ENCODE results near the gene PRSS12.

DNA sequence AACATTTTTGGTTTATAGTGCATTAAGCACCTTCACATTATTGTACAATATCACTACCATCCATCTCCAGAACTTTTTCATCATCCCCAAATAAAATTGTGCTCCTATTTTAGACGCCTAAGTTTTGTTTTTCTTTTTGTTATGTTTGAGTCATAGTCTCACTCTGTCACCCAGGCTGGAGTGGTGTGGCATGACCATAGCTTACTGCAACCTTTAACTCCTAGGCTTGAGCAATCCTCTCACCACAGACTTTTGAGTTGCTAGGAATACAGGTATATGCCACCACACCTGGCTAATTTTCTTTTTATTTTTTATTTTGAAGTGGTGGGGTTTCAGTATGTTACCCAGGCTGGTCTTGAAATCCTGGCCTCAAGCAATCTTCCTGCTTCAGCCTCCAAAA lies 33.9 kb downstream of the PRSS12 start:
- TF ChIP-seq POLR2A (IDR thresholded peaks at IDR 0.05): no peak
- TF ChIP-seq, protein P1, sequence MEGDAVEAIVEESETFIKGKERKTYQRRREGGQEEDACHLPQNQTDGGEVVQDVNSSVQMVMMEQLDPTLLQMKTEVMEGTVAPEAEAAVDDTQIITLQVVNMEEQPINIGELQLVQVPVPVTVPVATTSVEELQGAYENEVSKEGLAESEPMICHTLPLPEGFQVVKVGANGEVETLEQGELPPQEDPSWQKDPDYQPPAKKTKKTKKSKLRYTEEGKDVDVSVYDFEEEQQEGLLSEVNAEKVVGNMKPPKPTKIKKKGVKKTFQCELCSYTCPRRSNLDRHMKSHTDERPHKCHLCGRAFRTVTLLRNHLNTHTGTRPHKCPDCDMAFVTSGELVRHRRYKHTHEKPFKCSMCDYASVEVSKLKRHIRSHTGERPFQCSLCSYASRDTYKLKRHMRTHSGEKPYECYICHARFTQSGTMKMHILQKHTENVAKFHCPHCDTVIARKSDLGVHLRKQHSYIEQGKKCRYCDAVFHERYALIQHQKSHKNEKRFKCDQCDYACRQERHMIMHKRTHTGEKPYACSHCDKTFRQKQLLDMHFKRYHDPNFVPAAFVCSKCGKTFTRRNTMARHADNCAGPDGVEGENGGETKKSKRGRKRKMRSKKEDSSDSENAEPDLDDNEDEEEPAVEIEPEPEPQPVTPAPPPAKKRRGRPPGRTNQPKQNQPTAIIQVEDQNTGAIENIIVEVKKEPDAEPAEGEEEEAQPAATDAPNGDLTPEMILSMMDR (IDR thresholded peaks at IDR 0.05 in 4 of 5, conservative IDR thresholded peaks at IDR 0.05 in 1 of 5): no peak
